ENCODE results near the gene PPP2R5C. TPM values are rescaled to one million over a fixed set of nuclear protein-coding genes. Genes with fewer than 3 reads are reported as not detected.

Gene PPP2R5C
- total and polyA plus RNA-seq, 2 of the 8 experiments (the other 6 are each of a cell fraction or from before 2014, with no cell fraction given): 49.6 to 95.9 TPM

DNA sequence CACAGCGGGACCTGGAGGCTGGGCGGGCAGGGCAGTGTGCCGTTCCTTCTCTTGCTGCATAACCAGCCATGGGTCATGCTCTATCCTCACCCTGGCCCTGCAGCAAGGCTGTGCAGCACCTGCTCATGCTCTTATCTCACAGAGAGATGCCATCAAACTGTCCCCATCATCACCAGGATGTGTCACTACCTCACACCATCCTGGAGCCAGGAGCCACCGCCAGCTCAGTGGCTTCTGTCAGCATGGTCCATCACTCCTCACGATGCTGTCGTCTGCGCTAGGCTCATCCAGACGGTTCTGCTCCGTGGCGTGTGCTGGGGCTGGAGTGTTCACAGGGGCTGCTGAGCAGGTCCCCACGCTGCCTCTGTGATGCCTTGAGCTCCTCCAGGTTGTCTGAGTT, 125.7 kb downstream of the PPP2R5C start (continued):
- TF ChIP-seq, protein P1, sequence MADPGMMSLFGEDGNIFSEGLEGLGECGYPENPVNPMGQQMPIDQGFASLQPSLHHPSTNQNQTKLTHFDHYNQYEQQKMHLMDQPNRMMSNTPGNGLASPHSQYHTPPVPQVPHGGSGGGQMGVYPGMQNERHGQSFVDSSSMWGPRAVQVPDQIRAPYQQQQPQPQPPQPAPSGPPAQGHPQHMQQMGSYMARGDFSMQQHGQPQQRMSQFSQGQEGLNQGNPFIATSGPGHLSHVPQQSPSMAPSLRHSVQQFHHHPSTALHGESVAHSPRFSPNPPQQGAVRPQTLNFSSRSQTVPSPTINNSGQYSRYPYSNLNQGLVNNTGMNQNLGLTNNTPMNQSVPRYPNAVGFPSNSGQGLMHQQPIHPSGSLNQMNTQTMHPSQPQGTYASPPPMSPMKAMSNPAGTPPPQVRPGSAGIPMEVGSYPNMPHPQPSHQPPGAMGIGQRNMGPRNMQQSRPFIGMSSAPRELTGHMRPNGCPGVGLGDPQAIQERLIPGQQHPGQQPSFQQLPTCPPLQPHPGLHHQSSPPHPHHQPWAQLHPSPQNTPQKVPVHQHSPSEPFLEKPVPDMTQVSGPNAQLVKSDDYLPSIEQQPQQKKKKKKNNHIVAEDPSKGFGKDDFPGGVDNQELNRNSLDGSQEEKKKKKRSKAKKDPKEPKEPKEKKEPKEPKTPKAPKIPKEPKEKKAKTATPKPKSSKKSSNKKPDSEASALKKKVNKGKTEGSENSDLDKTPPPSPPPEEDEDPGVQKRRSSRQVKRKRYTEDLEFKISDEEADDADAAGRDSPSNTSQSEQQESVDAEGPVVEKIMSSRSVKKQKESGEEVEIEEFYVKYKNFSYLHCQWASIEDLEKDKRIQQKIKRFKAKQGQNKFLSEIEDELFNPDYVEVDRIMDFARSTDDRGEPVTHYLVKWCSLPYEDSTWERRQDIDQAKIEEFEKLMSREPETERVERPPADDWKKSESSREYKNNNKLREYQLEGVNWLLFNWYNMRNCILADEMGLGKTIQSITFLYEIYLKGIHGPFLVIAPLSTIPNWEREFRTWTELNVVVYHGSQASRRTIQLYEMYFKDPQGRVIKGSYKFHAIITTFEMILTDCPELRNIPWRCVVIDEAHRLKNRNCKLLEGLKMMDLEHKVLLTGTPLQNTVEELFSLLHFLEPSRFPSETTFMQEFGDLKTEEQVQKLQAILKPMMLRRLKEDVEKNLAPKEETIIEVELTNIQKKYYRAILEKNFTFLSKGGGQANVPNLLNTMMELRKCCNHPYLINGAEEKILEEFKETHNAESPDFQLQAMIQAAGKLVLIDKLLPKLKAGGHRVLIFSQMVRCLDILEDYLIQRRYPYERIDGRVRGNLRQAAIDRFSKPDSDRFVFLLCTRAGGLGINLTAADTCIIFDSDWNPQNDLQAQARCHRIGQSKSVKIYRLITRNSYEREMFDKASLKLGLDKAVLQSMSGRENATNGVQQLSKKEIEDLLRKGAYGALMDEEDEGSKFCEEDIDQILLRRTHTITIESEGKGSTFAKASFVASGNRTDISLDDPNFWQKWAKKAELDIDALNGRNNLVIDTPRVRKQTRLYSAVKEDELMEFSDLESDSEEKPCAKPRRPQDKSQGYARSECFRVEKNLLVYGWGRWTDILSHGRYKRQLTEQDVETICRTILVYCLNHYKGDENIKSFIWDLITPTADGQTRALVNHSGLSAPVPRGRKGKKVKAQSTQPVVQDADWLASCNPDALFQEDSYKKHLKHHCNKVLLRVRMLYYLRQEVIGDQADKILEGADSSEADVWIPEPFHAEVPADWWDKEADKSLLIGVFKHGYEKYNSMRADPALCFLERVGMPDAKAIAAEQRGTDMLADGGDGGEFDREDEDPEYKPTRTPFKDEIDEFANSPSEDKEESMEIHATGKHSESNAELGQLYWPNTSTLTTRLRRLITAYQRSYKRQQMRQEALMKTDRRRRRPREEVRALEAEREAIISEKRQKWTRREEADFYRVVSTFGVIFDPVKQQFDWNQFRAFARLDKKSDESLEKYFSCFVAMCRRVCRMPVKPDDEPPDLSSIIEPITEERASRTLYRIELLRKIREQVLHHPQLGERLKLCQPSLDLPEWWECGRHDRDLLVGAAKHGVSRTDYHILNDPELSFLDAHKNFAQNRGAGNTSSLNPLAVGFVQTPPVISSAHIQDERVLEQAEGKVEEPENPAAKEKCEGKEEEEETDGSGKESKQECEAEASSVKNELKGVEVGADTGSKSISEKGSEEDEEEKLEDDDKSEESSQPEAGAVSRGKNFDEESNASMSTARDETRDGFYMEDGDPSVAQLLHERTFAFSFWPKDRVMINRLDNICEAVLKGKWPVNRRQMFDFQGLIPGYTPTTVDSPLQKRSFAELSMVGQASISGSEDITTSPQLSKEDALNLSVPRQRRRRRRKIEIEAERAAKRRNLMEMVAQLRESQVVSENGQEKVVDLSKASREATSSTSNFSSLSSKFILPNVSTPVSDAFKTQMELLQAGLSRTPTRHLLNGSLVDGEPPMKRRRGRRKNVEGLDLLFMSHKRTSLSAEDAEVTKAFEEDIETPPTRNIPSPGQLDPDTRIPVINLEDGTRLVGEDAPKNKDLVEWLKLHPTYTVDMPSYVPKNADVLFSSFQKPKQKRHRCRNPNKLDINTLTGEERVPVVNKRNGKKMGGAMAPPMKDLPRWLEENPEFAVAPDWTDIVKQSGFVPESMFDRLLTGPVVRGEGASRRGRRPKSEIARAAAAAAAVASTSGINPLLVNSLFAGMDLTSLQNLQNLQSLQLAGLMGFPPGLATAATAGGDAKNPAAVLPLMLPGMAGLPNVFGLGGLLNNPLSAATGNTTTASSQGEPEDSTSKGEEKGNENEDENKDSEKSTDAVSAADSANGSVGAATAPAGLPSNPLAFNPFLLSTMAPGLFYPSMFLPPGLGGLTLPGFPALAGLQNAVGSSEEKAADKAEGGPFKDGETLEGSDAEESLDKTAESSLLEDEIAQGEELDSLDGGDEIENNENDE (IDR thresholded peaks at IDR 0.05; ENCODE audit: insufficient replicate concordance, low read length): no peak
- TF ChIP-seq RAD21 (IDR thresholded peaks at IDR 0.05 in 1 of 2, conservative IDR thresholded peaks at IDR 0.05 in 1 of 2; ENCODE audit: low read depth in 2 of 2, low read length in 2 of 2) (no peak), SRF (IDR thresholded peaks at IDR 0.05; ENCODE audit: low read depth, low read length) (no peak), PHF8 (conservative IDR thresholded peaks at IDR 0.05; ENCODE audit: low read depth, low read length) (no peak), TAF1 (IDR thresholded peaks at IDR 0.05; ENCODE audit: low read depth, low read length) (no peak), CBX5 (IDR thresholded peaks at IDR 0.05; ENCODE audit: low read depth, low read length) (no peak), ASH2L (IDR thresholded peaks at IDR 0.05; ENCODE audit: low read length) (no peak), KDM5A (IDR thresholded peaks at IDR 0.05; ENCODE audit: low read length) (no peak), HDAC6 (IDR thresholded peaks at IDR 0.05; ENCODE audit: low read depth, low read length) (no peak), BRCA1 (IDR thresholded peaks at IDR 0.05; ENCODE audit: low read depth, low read length) (no peak)
